Adrenal gland (tissue), 5 donors: ENCODE results near the gene LPAR2.

Experiments
- CTCF ChIP-seq, 6 experiments: fragments of 450-650 bp in 4 of 6; fragments of 200-600 bp in 2 of 6; sonication (generic) in 1 of 6; IDR thresholded peaks; 1 replicate in 5 of 6; 2 replicates in 1 of 6; pipeline versions ENCODE4 v1.5.1 to v1.8.0; 2016 to 2021; ENCODE audit warnings: antibody characterized with exemption in 6 of 6, mild to moderate bottlenecking in 2 of 6, moderate library complexity in 1 of 6
- POLR2A ChIP-seq, 2 donors: fragments of 450-650 bp; IDR thresholded peaks; one replicate each; pipeline ENCODE4 v1.6.1; 2017; ENCODE audit warnings: antibody characterized with exemption in 2 of 2, mild to moderate bottlenecking in 2 of 2, moderate library complexity in 1 of 2
- donor health status: DM: no; HTN: no; CAD: no.

- TF ChIP-seq CTCF (IDR thresholded peaks at IDR 0.05) (no peak), POLR2A (IDR thresholded peaks at IDR 0.05) (no peak)
These were observed 598 bp upstream of the LPAR2 start for GRCh38 chr19:19628501-19629134.
